Liver (tissue), 9 donors: ENCODE data around the gene SLCO4A1. TPM values are rescaled to one million over a fixed set of nuclear protein-coding genes. Genes with fewer than 3 reads are reported as not detected.

Source experiments
- DNase-seq: peaks from one replicate; pipeline ENCODE4 v3.0.0-alpha.2; 2017; ENCODE audit warnings: low spot score
- H3K27ac ChIP-seq, 2 donors: one replicate each; pipeline ENCODE4 v1.7.0; 2013; ENCODE audit warnings: inconsistent platforms in 2 of 2, low read length in 2 of 2, control low read depth in 1 of 2, low read depth in 1 of 2, mild to moderate bottlenecking in 1 of 2
- H3K27me3 ChIP-seq, 4 donors: one replicate each; pipeline versions ENCODE4 v1.6.1 to v1.7.0; 2013; ENCODE audit warnings: low read length in 3 of 4, inconsistent platforms in 1 of 4, mild to moderate bottlenecking in 1 of 4, moderate library complexity in 1 of 4; ENCODE audit not compliant: control insufficient read depth in 4 of 4, insufficient read depth in 4 of 4
- H3K36me3 ChIP-seq, 4 donors: one replicate each; pipeline versions ENCODE4 v1.6.1 to v1.7.0; 2013; ENCODE audit warnings: low read length in 3 of 4, mild to moderate bottlenecking in 3 of 4, low read depth in 1 of 4, moderate library complexity in 1 of 4; ENCODE audit not compliant: control insufficient read depth in 4 of 4, insufficient read depth in 3 of 4
- H3K4me1 ChIP-seq, 4 donors: one replicate each; pipeline versions ENCODE4 v1.6.1 to v1.7.0; 2013; ENCODE audit warnings: low read length in 3 of 4, mild to moderate bottlenecking in 3 of 4, moderate library complexity in 1 of 4; ENCODE audit not compliant: control insufficient read depth in 4 of 4, insufficient read depth in 4 of 4
- H3K4me3 ChIP-seq, 3 donors: one replicate each; pipeline versions ENCODE4 v1.6.1 to v1.7.0; 2013; ENCODE audit warnings: low read length in 3 of 3, control low read depth in 1 of 3, low read depth in 1 of 3, mild to moderate bottlenecking in 1 of 3
- H3K9ac ChIP-seq, 2 donors: one replicate each; pipeline ENCODE4 v1.7.0; 2013; ENCODE audit warnings: low read length in 2 of 2, mild to moderate bottlenecking in 2 of 2, moderate library complexity in 2 of 2, control low read depth in 1 of 2, low read depth in 1 of 2
- H3K9me3 ChIP-seq, 4 donors: one replicate each; pipeline versions ENCODE4 v1.6.1 to v1.7.0; 2013; ENCODE audit warnings: low read length in 3 of 4; ENCODE audit not compliant: control insufficient read depth in 4 of 4
- ATF3 ChIP-seq: IDR thresholded peaks from 2 replicates; pipeline ENCODE4 v1.6.1; 2016; ENCODE audit warnings: antibody characterized with exemption
- CTCF ChIP-seq: fragments of 150-350 bp; IDR thresholded peaks from 2 replicates; pipeline ENCODE4 v1.5.1; 2017; ENCODE audit warnings: improper control_type of control experiment, low read depth, low read length; ENCODE audit not compliant: missing input control
- EGR1 ChIP-seq, 2 donors: IDR thresholded peaks; 2 replicates each; pipeline ENCODE4 v1.6.1; 2016 to 2018; ENCODE audit warnings: antibody characterized with exemption in 2 of 2, low read depth in 2 of 2
- FOXA1 ChIP-seq: IDR thresholded peaks from 2 replicates; pipeline ENCODE4 v1.6.1; 2016; ENCODE audit warnings: antibody characterized with exemption
- FOXA2 ChIP-seq: IDR thresholded peaks from 2 replicates; pipeline ENCODE4 v1.6.1; 2016; ENCODE audit warnings: antibody characterized with exemption
- GABPA ChIP-seq, 2 donors: IDR thresholded peaks in 1 of 2; conservative IDR thresholded peaks in 1 of 2; 2 replicates each; pipeline ENCODE4 v1.6.1; 2016; ENCODE audit warnings: antibody characterized with exemption in 2 of 2, mild to moderate bottlenecking in 1 of 2, moderate library complexity in 1 of 2
- HNF4A ChIP-seq, 2 donors: conservative IDR thresholded peaks; 2 replicates each; pipeline ENCODE4 v1.6.1; 2016; ENCODE audit warnings: antibody characterized with exemption in 2 of 2, mild to moderate bottlenecking in 2 of 2
- HNF4G ChIP-seq: IDR thresholded peaks from 2 replicates; pipeline ENCODE4 v1.6.1; 2016; ENCODE audit warnings: antibody characterized with exemption
- JUND ChIP-seq, 2 donors: IDR thresholded peaks; 2 replicates each; pipeline ENCODE4 v1.6.1; 2016; ENCODE audit warnings: antibody characterized with exemption in 2 of 2
- MAX ChIP-seq: IDR thresholded peaks from 2 replicates; pipeline ENCODE4 v1.6.1; 2016; ENCODE audit warnings: antibody characterized with exemption
- NR2F2 ChIP-seq: IDR thresholded peaks from 2 replicates; pipeline ENCODE4 v1.6.1; 2016; ENCODE audit warnings: antibody characterized with exemption
- RAD21 ChIP-seq, 2 donors: IDR thresholded peaks; 2 replicates each; pipeline ENCODE4 v1.6.1; 2016; ENCODE audit warnings: antibody characterized with exemption in 2 of 2, mild to moderate bottlenecking in 2 of 2
- REST ChIP-seq: IDR thresholded peaks from 2 replicates; pipeline ENCODE4 v1.6.1; 2016; ENCODE audit warnings: antibody characterized with exemption, mild to moderate bottlenecking
- RXRA ChIP-seq, 2 donors: IDR thresholded peaks; 2 replicates each; pipeline ENCODE4 v1.6.1; 2017 to 2018; ENCODE audit warnings: antibody characterized with exemption in 2 of 2, mild to moderate bottlenecking in 1 of 2
- SP1 ChIP-seq: IDR thresholded peaks from 2 replicates; pipeline ENCODE4 v1.6.1; 2018; ENCODE audit warnings: antibody characterized with exemption, mild to moderate bottlenecking
- TAF1 ChIP-seq: conservative IDR thresholded peaks from 2 replicates; pipeline ENCODE4 v1.6.1; 2016; ENCODE audit warnings: antibody characterized with exemption, mild to moderate bottlenecking
- YY1 ChIP-seq: IDR thresholded peaks from 2 replicates; pipeline ENCODE4 v1.6.1; 2016; ENCODE audit warnings: antibody characterized with exemption, mild to moderate bottlenecking
- ZBTB33 ChIP-seq: IDR thresholded peaks from 2 replicates; pipeline ENCODE4 v1.6.1; 2016; ENCODE audit warnings: antibody characterized with exemption
- WGBS: extraction: QIAGEN DNeasy Blood & Tissue Kit; methylation state at CpG from one replicate; pipeline ENCODE4 v1.1.7; 2013; 5-methylcytosine and 5-hydroxymethylcytosine counted together
- polyA plus RNA-seq, 2 donors: library from polyadenylated mRNA; stranded (reverse) in 1 of 2; unstranded in 1 of 2; fragments of 200-250 nt in 1 of 2; fragments of >200 nt in 1 of 2; fragmentation: Nextera tagmentation in 1 of 2; extraction: Ambion mirVana in 1 of 2; gene quantifications; one replicate each; pipeline versions ENCODE4 v1.2.1 to v1.2.3, GENCODE V29; 2013 to 2015
- total RNA-seq, 2 donors: library from RNA; depleted of rRNA; stranded (reverse); fragments of >200 nt; gene quantifications; one replicate each; pipeline ENCODE4 v1.2.3, GENCODE V29; 2014
- donor health status: healthy.
- donor health status: healthy.
- donor health status: healthy.
- donor health status: healthy.
- donor health status: healthy.

The SLCO4A1 gene
- total and polyA plus RNA-seq, 4 donors = 1.3 to 4.3 (median 2.6) TPM

- TF ChIP-seq CTCF = no peak
- no peak for TF ChIP-seq FOXA2
- no peak for TF ChIP-seq TAF1
- no peak for TF ChIP-seq HNF4A (conservative IDR thresholded peaks at IDR 0.05)
- TF ChIP-seq ZBTB33 = no peak
These were observed 57.0 kb downstream of the SLCO4A1 start (continued) for GRCh38 chr20:62699296-62699695.

GRCh38 chr20:62699741-62700140, 57.4 kb downstream of the SLCO4A1 start:
- Histone ChIP-seq H3K4me1 (no peaks in the 10 kb centered on the region), H3K9me3 (no peaks in the 10 kb centered on the region), H3K4me3 (no peak overlapping the region), H3K27me3 (peaks cover 0 to 2% (median 0%) of the 10 kb centered on the region in 4 donors), H3K36me3 (no peaks in the 10 kb centered on the region), H3K27ac (no peak overlapping the region), H3K9ac (no peak overlapping the region)
- 81% methylated on average over 12 of the region's 12 CpGs for WGBS
- TF ChIP-seq REST = no peak
- no peak for TF ChIP-seq MAX
- TF ChIP-seq GABPA (IDR thresholded peaks at IDR 0.05 in 1 of 2, conservative IDR thresholded peaks at IDR 0.05 in 1 of 2) = no peak
- TF ChIP-seq NR2F2 = no peak
- TF ChIP-seq RXRA (IDR thresholded peaks at IDR 0.05) = no peak
- TF ChIP-seq EGR1 (IDR thresholded peaks at IDR 0.05; ENCODE audit: low read depth in 2 of 2) = no peak
- no peak for TF ChIP-seq HNF4A (conservative IDR thresholded peaks at IDR 0.05)
- no peak for TF ChIP-seq HNF4G
- TF ChIP-seq TAF1 = no peak
- no peak for TF ChIP-seq FOXA1
- TF ChIP-seq JUND (IDR thresholded peaks at IDR 0.05) = no peak
- no peak for TF ChIP-seq FOXA2
- no peak for TF ChIP-seq ZBTB33
- TF ChIP-seq ATF3 = no peak
- no peak for TF ChIP-seq RAD21 (IDR thresholded peaks at IDR 0.05)
- TF ChIP-seq CTCF = no peak
- TF ChIP-seq YY1 = no peak
- no peak for TF ChIP-seq SP1
- DNase-seq = no peak
